ENCODE data around the gene CADPS2.

The CADPS2 gene

GRCh38 chr7:122622682-122623081 lies 263.6 kb downstream of the CADPS2 start:
- no peak overlapping the region for H3K4me3 ChIP-seq (ENCODE audit: insufficient read depth, low read length, poor library complexity, severe bottlenecking)
- H3F3A ChIP-seq (ENCODE audit: insufficient read depth) = no peaks in the 10 kb centered on the region
- no peak overlapping the region for H3K9ac ChIP-seq (ENCODE audit: low read length)
- no peaks in the 10 kb centered on the region for H3K36me3 ChIP-seq (ENCODE audit: low read length)
- no peak overlapping the region for H2AFZ ChIP-seq (ENCODE audit: low read depth, low read length, severe bottlenecking)
- no peaks in the 10 kb centered on the region for H3K9me3 ChIP-seq (ENCODE audit: insufficient read depth, low read length)
- no peaks in the 10 kb centered on the region for H4K20me1 ChIP-seq (ENCODE audit: low read depth, low read length)
- no peaks in the 10 kb centered on the region for H3K27me3 ChIP-seq (ENCODE audit: low read length)
- no peaks in the 10 kb centered on the region for H3K9me2 ChIP-seq (replicated peaks; ENCODE audit: insufficient read depth, low read length)
- no peak overlapping the region for H3K27ac ChIP-seq (ENCODE audit: low read depth, low read length)
- no peak for TF ChIP-seq EZH2phosphoT487 (conservative IDR thresholded peaks at IDR 0.05; ENCODE audit: low read length)
- no peak for TF ChIP-seq CTCF (IDR thresholded peaks at IDR 0.05; ENCODE audit: insufficient read depth, low read length, poor library complexity, severe bottlenecking)
- H3K4me2 ChIP-seq (ENCODE audit: low read depth, low read length, poor library complexity, severe bottlenecking) = no peak overlapping the region
- no peaks in the 10 kb centered on the region for H3K79me2 ChIP-seq (ENCODE audit: insufficient read depth, low read length)

GRCh38 chr7:122619664-122620063 lies 266.6 kb downstream of the CADPS2 start:
- TF ChIP-seq EZH2phosphoT487 (conservative IDR thresholded peaks at IDR 0.05; ENCODE audit: low read length) (no peak), CTCF (IDR thresholded peaks at IDR 0.05; ENCODE audit: insufficient read depth, low read length, poor library complexity, severe bottlenecking) (no peak)
- Histone ChIP-seq H3F3A (ENCODE audit: insufficient read depth) (no peaks in the 10 kb centered on the region), H3K79me2 (ENCODE audit: insufficient read depth, low read length) (no peaks in the 10 kb centered on the region), H3K27me3 (ENCODE audit: low read length) (no peaks in the 10 kb centered on the region), H3K27ac (ENCODE audit: low read depth, low read length) (no peak overlapping the region), H3K9ac (ENCODE audit: low read length) (no peak overlapping the region), H3K4me2 (ENCODE audit: low read depth, low read length, poor library complexity, severe bottlenecking) (no peak overlapping the region), H2AFZ (ENCODE audit: low read depth, low read length, severe bottlenecking) (no peak overlapping the region), H3K36me3 (ENCODE audit: low read length) (no peaks in the 10 kb centered on the region), H3K9me2 (replicated peaks; ENCODE audit: insufficient read depth, low read length) (no peaks in the 10 kb centered on the region), H3K4me3 (ENCODE audit: insufficient read depth, low read length, poor library complexity, severe bottlenecking) (no peak overlapping the region), H3K9me3 (ENCODE audit: insufficient read depth, low read length) (no peaks in the 10 kb centered on the region), H4K20me1 (ENCODE audit: low read depth, low read length) (no peaks in the 10 kb centered on the region)

GRCh38 chr7:122618585-122619189 lies 267.6 kb downstream of the CADPS2 start:
- Histone ChIP-seq H3K9me2 (replicated peaks; ENCODE audit: insufficient read depth, low read length) (no peaks in the 10 kb centered on the region), H3K79me2 (ENCODE audit: insufficient read depth, low read length) (no peaks in the 10 kb centered on the region), H3K4me3 (ENCODE audit: insufficient read depth, low read length, poor library complexity, severe bottlenecking) (no peak overlapping the region), H4K20me1 (ENCODE audit: low read depth, low read length) (no peaks in the 10 kb centered on the region), H3K9ac (ENCODE audit: low read length) (no peak overlapping the region), H3K4me2 (ENCODE audit: low read depth, low read length, poor library complexity, severe bottlenecking) (no peak overlapping the region), H3F3A (ENCODE audit: insufficient read depth) (no peaks in the 10 kb centered on the region), H2AFZ (ENCODE audit: low read depth, low read length, severe bottlenecking) (no peak overlapping the region), H3K36me3 (ENCODE audit: low read length) (no peaks in the 10 kb centered on the region), H3K27ac (ENCODE audit: low read depth, low read length) (no peak overlapping the region), H3K27me3 (ENCODE audit: low read length) (no peaks in the 10 kb centered on the region), H3K9me3 (ENCODE audit: insufficient read depth, low read length) (no peaks in the 10 kb centered on the region)
- no peak for TF ChIP-seq EZH2phosphoT487 (conservative IDR thresholded peaks at IDR 0.05; ENCODE audit: low read length)
- TF ChIP-seq CTCF (IDR thresholded peaks at IDR 0.05; ENCODE audit: insufficient read depth, low read length, poor library complexity, severe bottlenecking) = no peak
